DND-41 (cell line): ENCODE results near the gene CCDC117.

Source experiments
- CTCF ChIP-seq: IDR thresholded peaks from 2 replicates; pipeline ENCODE4 v1.5.1; 2012; ENCODE audit warnings: borderline replicate concordance, low read length, moderate library complexity, mild to moderate bottlenecking; ENCODE audit not compliant: poor library complexity, severe bottlenecking; ENCODE audit errors: extremely low read depth
- EZH2 ChIP-seq: IDR thresholded peaks from 3 replicates; pipeline ENCODE4 v1.6.1; 2012; ENCODE audit warnings: borderline replicate concordance, low read depth, mild to moderate bottlenecking, moderate library complexity, low read length, inconsistent platforms; ENCODE audit not compliant: severe bottlenecking

GRCh38 chr22:28774378-28774777, 1.9 kb downstream of the CCDC117 start:
- TF ChIP-seq CTCF (no peak), EZH2 (no peak)
